Transverse colon (tissue), 4 donors: Measurements from ENCODE around the gene EEFSEC.

ENCODE experiments used
- CTCF ChIP-seq, 5 experiments: fragments of 200-600 bp in 3 of 5; fragments of 450-650 bp in 2 of 5; sonication (generic) in 3 of 5; IDR thresholded peaks; 1 replicate in 2 of 5; 2 replicates in 3 of 5; pipeline ENCODE4 v1.5.1; 2016 to 2017; ENCODE audit warnings: antibody characterized with exemption in 5 of 5, inconsistent platforms in 3 of 5, mild to moderate bottlenecking in 2 of 5, moderate library complexity in 1 of 5
- EP300 ChIP-seq: sonication (generic); formaldehyde crosslinking; IDR thresholded peaks from one replicate; pipeline ENCODE4 v1.6.1; 2017; ENCODE audit warnings: antibody characterized with exemption, low read depth
- POLR2A ChIP-seq: fragments of 450-650 bp; IDR thresholded peaks from one replicate; pipeline ENCODE4 v1.6.1; 2016; ENCODE audit warnings: antibody characterized with exemption, mild to moderate bottlenecking, moderate library complexity
- POLR2AphosphoS5 ChIP-seq, 3 donors: sonication (generic); formaldehyde crosslinking; IDR thresholded peaks; one replicate each; pipeline ENCODE4 v1.6.1; 2016; ENCODE audit warnings: antibody characterized with exemption in 3 of 3

- TF ChIP-seq CTCF (IDR thresholded peaks at IDR 0.05) (no peak), EP300 (no peak), POLR2A (no peak), POLR2AphosphoS5 (IDR thresholded peaks at IDR 0.05) (no peak)
Measured at GRCh38 chr3:128235207-128235926, 82.1 kb downstream of the EEFSEC start.
